GM23338 (cell line): ENCODE measurements around the gene TBX18. TPM values are rescaled to one million over a fixed set of nuclear protein-coding genes. Genes with fewer than 3 reads are reported as not detected.

Source experiments
- ATAC-seq: fragments of 200-7000 bp; cut with Tn5 transposase; 3 replicates; pipeline ENCODE4 v1.9.1; 2020
- DNase-seq: peaks from one replicate; pipeline ENCODE4 v3.0.0-alpha.2; 2015; ENCODE audit warnings: low spot score
- H2AFZ ChIP-seq: fragments of 200-600 bp; sonication (generic); 2 replicates; pipeline ENCODE4 v1.8.0; 2016; ENCODE audit warnings: antibody characterized with exemption, mild to moderate bottlenecking, moderate library complexity
- H3F3A ChIP-seq: fragments of 200-600 bp; sonication (generic); replicated peaks from 2 replicates; pipeline ENCODE4 v1.8.0; 2017; ENCODE audit warnings: antibody characterized with exemption, mixed run types, low read depth
- H3K27ac ChIP-seq: fragments of 200-600 bp; sonication (generic); 2 replicates; pipeline ENCODE4 v1.6.1; 2016; ENCODE audit warnings: low read depth
- H3K27me3 ChIP-seq: fragments of 200-600 bp; sonication (generic); 2 replicates; pipeline ENCODE4 v1.8.0; 2016; ENCODE audit warnings: mild to moderate bottlenecking, mixed run types, moderate library complexity; ENCODE audit not compliant: insufficient read depth
- H3K36me3 ChIP-seq: fragments of 200-600 bp; sonication (generic); 2 replicates; pipeline ENCODE4 v1.8.0; 2016; ENCODE audit warnings: mild to moderate bottlenecking; ENCODE audit not compliant: insufficient read depth
- H3K4me1 ChIP-seq: fragments of 200-600 bp; sonication (generic); 2 replicates; pipeline ENCODE4 v1.8.0; 2016; ENCODE audit warnings: mild to moderate bottlenecking, moderate library complexity; ENCODE audit not compliant: insufficient read depth
- H3K4me2 ChIP-seq: fragments of 200-600 bp; sonication (generic); 2 replicates; pipeline ENCODE4 v1.7.1; 2017; ENCODE audit warnings: mixed run types
- H3K4me3 ChIP-seq: fragments of 200-600 bp; sonication (generic); 2 replicates; pipeline ENCODE4 v1.6.1; 2016; ENCODE audit warnings: mixed run types
- H3K79me2 ChIP-seq: fragments of 200-600 bp; sonication (generic); replicated peaks from 2 replicates; pipeline ENCODE4 v1.8.0; 2017; ENCODE audit warnings: mild to moderate bottlenecking; ENCODE audit not compliant: insufficient read depth
- H3K9me2 ChIP-seq: fragments of 200-600 bp; sonication (generic); 2 replicates; pipeline ENCODE4 v1.8.0; 2017; ENCODE audit not compliant: insufficient read depth
- H4K20me1 ChIP-seq: fragments of 200-600 bp; sonication (generic); replicated peaks from 2 replicates; pipeline ENCODE4 v1.8.0; 2017; ENCODE audit warnings: mild to moderate bottlenecking; ENCODE audit not compliant: insufficient read depth
- H3K27ac Mint-ChIP-seq: 2 replicates; pipeline ENCODE4 v1.8.0; 2020; ENCODE audit warnings: inconsistent platforms, mild to moderate bottlenecking, moderate library complexity, mixed read lengths
- H3K27me3 Mint-ChIP-seq: 3 replicates; pipeline ENCODE4 v1.8.0; 2022; ENCODE audit warnings: low read depth, mild to moderate bottlenecking, moderate library complexity, mixed read lengths, inconsistent platforms; ENCODE audit not compliant: insufficient read depth, poor library complexity
- H3K36me3 Mint-ChIP-seq: 3 replicates; pipeline ENCODE4 v1.8.0; 2021; ENCODE audit warnings: low read depth, mild to moderate bottlenecking, inconsistent platforms, moderate library complexity, mixed read lengths
- H3K4me1 Mint-ChIP-seq: 3 replicates; pipeline ENCODE4 v1.8.0; 2020; ENCODE audit warnings: mild to moderate bottlenecking, inconsistent platforms, mixed read lengths
- H3K4me3 Mint-ChIP-seq: 3 replicates; pipeline ENCODE4 v1.8.0; 2021; ENCODE audit warnings: moderate library complexity, mild to moderate bottlenecking, inconsistent platforms, mixed read lengths
- H3K9me3 Mint-ChIP-seq: 3 replicates; pipeline ENCODE4 v1.8.0; 2020; ENCODE audit warnings: moderate library complexity, mild to moderate bottlenecking, inconsistent platforms, mixed read lengths
- CREB1 ChIP-seq: fragments of 250-450 bp; sonication (Bioruptor Pico); IDR thresholded peaks from 2 replicates; pipeline ENCODE4 v1.5.0; 2020; ENCODE audit warnings: low read depth, mild to moderate bottlenecking, moderate library complexity
- CTCF ChIP-seq, 2 experiments: fragments of 200-600 bp in 1 of 2; sonication (generic) in 1 of 2; conservative IDR thresholded peaks; 2 replicates each; pipeline versions ENCODE4 v1.5.1 to v1.6.1; 2016 to 2017; ENCODE audit warnings: antibody characterized with exemption in 2 of 2, low read depth in 2 of 2, mild to moderate bottlenecking in 2 of 2, moderate library complexity in 1 of 2
- EZH2 ChIP-seq: fragments of 200-600 bp; sonication (generic); IDR thresholded peaks from one replicate; pipeline ENCODE4 v1.8.0; 2017; ENCODE audit warnings: antibody characterized with exemption, mild to moderate bottlenecking, low read depth; ENCODE audit not compliant: unreplicated experiment
- EZH2phosphoT487 ChIP-seq: fragments of 200-600 bp; sonication (generic); IDR thresholded peaks from one replicate; pipeline ENCODE4 v1.8.1; 2018; ENCODE audit warnings: antibody characterized with exemption; ENCODE audit not compliant: unreplicated experiment
- JUNB ChIP-seq: IDR thresholded peaks from one replicate; pipeline ENCODE4 v1.6.1; 2016; ENCODE audit warnings: antibody characterized with exemption; ENCODE audit not compliant: unreplicated experiment
- POLR2AphosphoS5 ChIP-seq: IDR thresholded peaks from 2 replicates; pipeline ENCODE4 v1.6.1; 2016; ENCODE audit warnings: antibody characterized with exemption, low read depth
- REST ChIP-seq: IDR thresholded peaks from one replicate; pipeline ENCODE4 v1.6.1; 2018; ENCODE audit warnings: antibody characterized with exemption; ENCODE audit not compliant: unreplicated experiment
- STAT1 ChIP-seq: IDR thresholded peaks from one replicate; pipeline ENCODE4 v1.6.1; 2016; ENCODE audit warnings: antibody characterized with exemption; ENCODE audit not compliant: unreplicated experiment
- ZNF114 ChIP-seq: fragments of 250-450 bp; sonication (Bioruptor Pico); IDR thresholded peaks from 2 replicates; pipeline ENCODE4 v1.5.0; 2020; ENCODE audit warnings: mild to moderate bottlenecking, moderate library complexity
- ZNF331 ChIP-seq: fragments of 250-450 bp; sonication (Bioruptor Pico); IDR thresholded peaks from 2 replicates; pipeline ENCODE4 v1.5.0; 2020; ENCODE audit warnings: low read depth, mild to moderate bottlenecking, moderate library complexity
- polyA plus RNA-seq: library from polyadenylated mRNA; unstranded; fragments of >200 nt; fragmentation: Nextera tagmentation; extraction: Ambion mirVana; gene quantifications from 2 replicates; pipeline ENCODE4 v1.2.1, GENCODE V29; 2016
- total RNA-seq: library from RNA; depleted of rRNA; stranded (reverse); fragments of >200 nt; shearing (Covaris generic); gene quantifications from 2 replicates; pipeline ENCODE4 v1.2.3, GENCODE V29; 2014

TBX18 gene
- total and polyA plus RNA-seq, 2 experiments from 2014 or later, result 0.03 TPM; not detected in 1

GRCh38 chr6:84657486-84657885 lies 106.9 kb downstream of the TBX18 start (continued):
- TF ChIP-seq REST (no peak), CREB1 (CRISPR knock-in tag) (no peak)

GRCh38 chr6:84657025-84657424 lies 107.4 kb downstream of the TBX18 start:
- Histone ChIP-seq H3F3A (no peaks in the 10 kb centered on the region), H3K4me3 (no peak overlapping the region), H3K36me3 (no peaks in the 10 kb centered on the region), H4K20me1 (no peaks in the 10 kb centered on the region), H2AFZ (no peak overlapping the region; the same call in 1 of the 2 replicates), H3K27me3 (no peaks in the 10 kb centered on the region), H3K9me2 (no peaks in the 10 kb centered on the region), H3K4me2 (no peak overlapping the region), H3K27ac (no peak overlapping the region), H3K79me2 (no peaks in the 10 kb centered on the region), H3K4me1 (no peaks in the 10 kb centered on the region)
- Mint-ChIP-seq H3K27ac (no peak overlapping the region), H3K9me3 (no peaks in the 10 kb centered on the region), H3K4me1 (no peaks in the 10 kb centered on the region), H3K36me3 (no peaks in the 10 kb centered on the region), H3K4me3 (no peak overlapping the region), H3K27me3 (no peaks in the 10 kb centered on the region)
- DNase-seq (no peak), ATAC-seq (no peak)
- no peak for TF ChIP-seq EZH2
- TF ChIP-seq REST, result no peak
- no peak for TF ChIP-seq STAT1
- TF ChIP-seq CTCF (conservative IDR thresholded peaks at IDR 0.05; ENCODE audit: low read depth in 2 of 2), result no peak
- TF ChIP-seq CREB1 (CRISPR knock-in tag), result no peak
- no peak for TF ChIP-seq POLR2AphosphoS5
- no peak for TF ChIP-seq JUNB
- no peak for TF ChIP-seq EZH2phosphoT487
- no peak for TF ChIP-seq ZNF331
- no peak for TF ChIP-seq ZNF114 (CRISPR knock-in tag)
